ENCODE data around the gene FCN2.

Gene FCN2

GRCh38 chr9:134930398-134930797 is 49.8 kb downstream of the FCN2 start:
- DNase-seq (ENCODE audit: extremely low read depth, low read depth), result no peak
- no peak for TF ChIP-seq CTCF (IDR thresholded peaks at IDR 0.05; ENCODE audit: low read depth, low read length)

- TF ChIP-seq CTCF (IDR thresholded peaks at IDR 0.05; ENCODE audit: low read depth, low read length), result no peak
- DNase-seq (ENCODE audit: extremely low read depth, low read depth), result no peak
Measured at GRCh38 chr9:134932171-134932570, 51.6 kb downstream of the FCN2 start.

GRCh38 chr9:134932606-134933005 is 52.0 kb downstream of the FCN2 start:
- no peak for DNase-seq (ENCODE audit: extremely low read depth, low read depth)
- no peak for TF ChIP-seq CTCF (IDR thresholded peaks at IDR 0.05; ENCODE audit: low read depth, low read length)

- TF ChIP-seq CTCF (IDR thresholded peaks at IDR 0.05; ENCODE audit: low read depth, low read length), result no peak
- no peak for DNase-seq (ENCODE audit: extremely low read depth, low read depth)
Measured at GRCh38 chr9:134933076-134933659, 52.6 kb downstream of the FCN2 start.

- no peak for TF ChIP-seq CTCF (IDR thresholded peaks at IDR 0.05; ENCODE audit: low read depth, low read length)
- no peak for DNase-seq (ENCODE audit: extremely low read depth, low read depth)
Measured at GRCh38 chr9:134935056-134935640, 54.5 kb downstream of the FCN2 start.

- no peak for DNase-seq (ENCODE audit: extremely low read depth, low read depth)
- TF ChIP-seq CTCF (IDR thresholded peaks at IDR 0.05; ENCODE audit: low read depth, low read length), result no peak
Measured at GRCh38 chr9:134935701-134936345, 55.2 kb downstream of the FCN2 start.

- no peak for TF ChIP-seq CTCF (IDR thresholded peaks at IDR 0.05; ENCODE audit: low read depth, low read length)
- no peak for DNase-seq (ENCODE audit: extremely low read depth, low read depth)
Measured at GRCh38 chr9:134936346-134937163, 55.9 kb downstream of the FCN2 start.
